GM12878 (cell line): ENCODE measurements around the gene KRTAP13-4. TPM values are rescaled to one million over a fixed set of nuclear protein-coding genes. Genes with fewer than 3 reads are reported as not detected.

ENCODE experiments used
- DPF2 ChIP-seq: fragments of 450-650 bp; IDR thresholded peaks from 2 replicates; pipeline ENCODE4 v1.6.1; 2017; ENCODE audit warnings: mild to moderate bottlenecking
- HDAC6 ChIP-seq: fragments of 200-600 bp; sonication (generic); IDR thresholded peaks from one replicate; pipeline ENCODE4 v1.8.0; 2017; ENCODE audit warnings: antibody characterized with exemption; ENCODE audit not compliant: unreplicated experiment
- IRF3 ChIP-seq: fragments of 450-650 bp; IDR thresholded peaks from 2 replicates; pipeline ENCODE4 v1.6.1; 2014; ENCODE audit warnings: mild to moderate bottlenecking
- IRF4 ChIP-seq: IDR thresholded peaks from 2 replicates; pipeline ENCODE4 v1.6.1; 2011; ENCODE audit warnings: low read depth, low read length
- LARP7 ChIP-seq: fragments of 450-650 bp; IDR thresholded peaks from 2 replicates; pipeline ENCODE4 v1.6.1; 2017; ENCODE audit warnings: mild to moderate bottlenecking
- PAX8 ChIP-seq: fragments of 450-650 bp; IDR thresholded peaks from 2 replicates; pipeline ENCODE4 v1.6.1; 2017; ENCODE audit warnings: mild to moderate bottlenecking, moderate library complexity
- SMARCA5 ChIP-seq: fragments of 450-650 bp; IDR thresholded peaks from 2 replicates; pipeline ENCODE4 v1.6.1; 2017; ENCODE audit warnings: mild to moderate bottlenecking
- SMC3 ChIP-seq: IDR thresholded peaks from 2 replicates; pipeline ENCODE4 v1.6.1; 2011; ENCODE audit warnings: low read length, improper control_type of control experiment, borderline replicate concordance
- YY1 ChIP-seq: IDR thresholded peaks from 2 replicates; pipeline ENCODE4 v1.6.1; 2011; ENCODE audit warnings: low read depth, mild to moderate bottlenecking, low read length
- ZBTB40 ChIP-seq: fragments of 450-650 bp; IDR thresholded peaks from 2 replicates; pipeline ENCODE4 v1.6.1; 2016; ENCODE audit warnings: mild to moderate bottlenecking, moderate library complexity, borderline replicate concordance
- polyA plus RNA-seq, 11 experiments: library from polyadenylated mRNA; depleted of rRNA in 4 of 11; unstranded in 6 of 11; stranded (reverse) in 5 of 11; fragments of >200 nt; fragmentation: Nextera tagmentation in 4 of 11; fragmentation: Illumina TruSeq in 1 of 11; extraction: Ambion mirVana in 4 of 11; extraction: Trizol in 1 of 11; gene quantifications; 1 replicate in 1 of 11; 2 replicates in 10 of 11; pipeline versions ENCODE4 v1.2.1 to v1.2.3, GENCODE V29; 2011 to 2016; ENCODE audit warnings: inconsistent platforms in 2 of 11, missing spikeins in 2 of 11, low read depth in 1 of 11
- total RNA-seq, 4 experiments: library from RNA; depleted of rRNA in 3 of 4; stranded (reverse); fragments of >200 nt in 3 of 4; fragmentation: Illumina TruSeq in 1 of 4; extraction: Trizol in 1 of 4; gene quantifications; 2 replicates each; pipeline versions ENCODE4 v1.2.1 to v1.2.3, GENCODE V29; 2013 to 2021

Gene KRTAP13-4
- total and polyA plus RNA-seq, 10 of the 15 experiments (the other 5 are each of a cell fraction or from before 2014, with no cell fraction given): not detected

GRCh38 chr21:30430170-30430655 is at the start of gene KRTAP13-4 (continued):
- TF ChIP-seq ZBTB40 (no peak), SMC3 (no peak), DPF2 (no peak), LARP7 (no peak), SMARCA5 (no peak), PAX8 (no peak), IRF4 (no peak), HDAC6 (no peak), YY1 (no peak), IRF3 (no peak)
- TF ChIP-seq, all 136 proteins: peak for 0
